ENCODE measurements around the gene ZMYND8. TPM values are rescaled to one million over a fixed set of nuclear protein-coding genes. Genes with fewer than 3 reads are reported as not detected.

ZMYND8 gene
- total RNA-seq, 1 experiment from 2014 or later = 29.0 TPM

DNA sequence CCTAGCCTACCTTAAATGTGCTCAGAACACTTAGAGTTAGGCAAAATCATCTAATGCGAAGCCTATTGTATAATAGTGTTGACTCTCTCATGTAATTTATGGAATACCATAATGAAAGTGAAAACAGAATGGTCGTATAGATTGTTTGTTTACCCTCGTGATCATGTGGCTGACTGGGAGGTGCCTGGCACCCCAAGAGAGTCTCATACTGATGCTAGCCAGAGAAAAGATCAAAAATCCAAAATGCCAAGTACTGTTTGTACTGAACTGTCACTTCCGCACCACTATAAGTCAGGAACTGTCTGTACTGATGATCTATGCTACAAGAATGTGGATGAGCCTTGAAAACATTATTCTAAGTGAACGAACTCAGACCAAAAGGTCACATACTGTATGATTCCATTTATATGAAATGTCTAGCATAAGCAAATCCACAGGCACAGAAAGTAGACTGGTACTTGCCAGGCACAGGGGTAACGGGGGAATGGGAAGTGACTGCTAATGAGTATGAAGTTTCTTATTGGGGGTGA, 22.4 kb downstream of the ZMYND8 start:
- Histone ChIP-seq H2AFZ (ENCODE audit: low read depth, low read length, poor library complexity, severe bottlenecking) (no peak overlapping the region), H3K9me3 (ENCODE audit: control insufficient read depth in 1 of 2, insufficient read depth in 1 of 2, low read depth in 1 of 2, low read length in 2 of 2) (no peaks in the 10 kb centered on the region), H3K4me3 (replicated peaks in 1 of 2; ENCODE audit: low read depth in 1 of 2, low read length in 2 of 2) (peak overlapping the region in 1 of 2 experiments; percentile 42; a peak in 2 of 4 replicates), H4K20me1 (ENCODE audit: insufficient read depth) (no peaks in the 10 kb centered on the region), H3K4me1 (ENCODE audit: control insufficient read depth in 1 of 2, insufficient read depth in 2 of 2, low read length in 2 of 2) (peaks cover 78 to 84% of the 10 kb centered on the region in 2 experiments), H3K9ac (ENCODE audit: low read length) (peak overlapping the region; percentile 32), H3K36me3 (ENCODE audit: control insufficient read depth in 1 of 2, insufficient read depth in 2 of 2, low read length in 2 of 2) (peaks cover 0 to 2% of the 10 kb centered on the region in 2 experiments; a peak in 1 of 4 replicates), H3K4me2 (ENCODE audit: low read length) (peak overlapping the region; percentile 74), H3K27ac (ENCODE audit: low read depth, low read length) (peak overlapping the region; percentile 23; the same call in 1 of the 2 replicates), H3K27me3 (ENCODE audit: insufficient read depth, low read length) (no peaks in the 10 kb centered on the region), H3K9me2 (ENCODE audit: insufficient read depth) (no peaks in the 10 kb centered on the region), H3K79me2 (ENCODE audit: insufficient read depth, low read length) (peaks cover 72% of the 10 kb centered on the region)
- peak; percentile 63 for ATAC-seq
- ChIA-PET CTCF (interaction anchor here (0.6 kb wide), 1 partner anchor 372 kb away, joined by 5 read pairs; no protein-coding TSS in a partner anchor), RAD21 (ENCODE audit: low non-redundant PET in 1 of 2, low total read pairs in 2 of 2, uncharacterized antibody in 2 of 2, unreplicated experiment in 2 of 2) (no interaction called here), POLR2A (interaction anchor here (1.3 kb wide), 1 partner anchor 23 kb away, joined by 4 read pairs; the partner anchor contains the start of gene ZMYND8)
- no peak for DNase-seq (ENCODE audit: low read depth, low spot score)
- TF ChIP-seq RAD21 (IDR thresholded peaks at IDR 0.05; ENCODE audit: low read depth) (no peak), SRF (IDR thresholded peaks at IDR 0.05; ENCODE audit: low read depth) (no peak), TCF7L2 (IDR thresholded peaks at IDR 0.05; ENCODE audit: borderline replicate concordance, extremely low read depth, insufficient read depth, insufficient read length) (no peak), SP1 (IDR thresholded peaks at IDR 0.05; ENCODE audit: low read depth) (peak; percentile 72), CEBPB (IDR thresholded peaks at IDR 0.05; ENCODE audit: low read depth) (no peak), JUND (IDR thresholded peaks at IDR 0.05) (peak; percentile 79), CBX3 (IDR thresholded peaks at IDR 0.05; ENCODE audit: low read depth) (peak; percentile 40; the same call in 1 of the 2 replicates), SIN3A (IDR thresholded peaks at IDR 0.05; ENCODE audit: low read depth) (0 out of 2 replicates have a peak, but pooled peaks have one; percentile 62), FOSL1 (IDR thresholded peaks at IDR 0.05; ENCODE audit: low read depth) (peak; percentile 72)
- TF ChIP-seq, protein P1, sequence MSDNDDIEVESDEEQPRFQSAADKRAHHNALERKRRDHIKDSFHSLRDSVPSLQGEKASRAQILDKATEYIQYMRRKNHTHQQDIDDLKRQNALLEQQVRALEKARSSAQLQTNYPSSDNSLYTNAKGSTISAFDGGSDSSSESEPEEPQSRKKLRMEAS (IDR thresholded peaks at IDR 0.05) = peak; percentile 50; the same call in 1 of the 2 replicates
- TF ChIP-seq, protein P2, sequence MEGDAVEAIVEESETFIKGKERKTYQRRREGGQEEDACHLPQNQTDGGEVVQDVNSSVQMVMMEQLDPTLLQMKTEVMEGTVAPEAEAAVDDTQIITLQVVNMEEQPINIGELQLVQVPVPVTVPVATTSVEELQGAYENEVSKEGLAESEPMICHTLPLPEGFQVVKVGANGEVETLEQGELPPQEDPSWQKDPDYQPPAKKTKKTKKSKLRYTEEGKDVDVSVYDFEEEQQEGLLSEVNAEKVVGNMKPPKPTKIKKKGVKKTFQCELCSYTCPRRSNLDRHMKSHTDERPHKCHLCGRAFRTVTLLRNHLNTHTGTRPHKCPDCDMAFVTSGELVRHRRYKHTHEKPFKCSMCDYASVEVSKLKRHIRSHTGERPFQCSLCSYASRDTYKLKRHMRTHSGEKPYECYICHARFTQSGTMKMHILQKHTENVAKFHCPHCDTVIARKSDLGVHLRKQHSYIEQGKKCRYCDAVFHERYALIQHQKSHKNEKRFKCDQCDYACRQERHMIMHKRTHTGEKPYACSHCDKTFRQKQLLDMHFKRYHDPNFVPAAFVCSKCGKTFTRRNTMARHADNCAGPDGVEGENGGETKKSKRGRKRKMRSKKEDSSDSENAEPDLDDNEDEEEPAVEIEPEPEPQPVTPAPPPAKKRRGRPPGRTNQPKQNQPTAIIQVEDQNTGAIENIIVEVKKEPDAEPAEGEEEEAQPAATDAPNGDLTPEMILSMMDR (IDR thresholded peaks at IDR 0.05 in 2 of 3, conservative IDR thresholded peaks at IDR 0.05 in 1 of 3; ENCODE audit: borderline replicate concordance in 1 of 3, insufficient read depth in 1 of 3, low read depth in 2 of 3, low read length in 2 of 3) = no peak
- BruUV-seq (replicated peaks) = no TSS peak
- intact Hi-C loops (cut with micrococcal nuclease) = no loop called here

All from HCT116 (cell line).